ENCODE measurements around the gene DOCK9.

DOCK9 gene

DNA sequence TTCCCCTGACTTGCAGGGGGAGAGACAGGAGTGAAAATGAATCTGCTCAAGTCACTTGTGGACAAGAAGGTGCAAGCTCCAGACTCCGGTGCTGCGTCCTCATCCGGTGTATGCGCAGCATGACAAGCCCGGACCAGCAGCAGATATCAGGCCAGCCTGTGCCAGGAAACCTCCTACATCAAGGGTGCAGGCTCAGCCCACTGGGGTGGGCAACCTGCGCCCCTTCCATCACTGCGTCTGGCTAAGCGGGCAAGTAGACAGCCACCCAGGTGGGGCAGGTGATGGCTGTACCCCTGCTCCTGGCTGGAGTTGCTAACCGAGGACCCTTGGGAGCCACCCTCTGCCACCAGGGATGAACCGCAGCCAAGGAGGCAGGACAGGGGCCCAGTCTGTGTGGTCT lies 192.5 kb downstream of the DOCK9 start:
- H3K27ac ChIP-seq: no peak overlapping the region
- no peaks in the 10 kb centered on the region for H3K27me3 ChIP-seq (ENCODE audit: control insufficient read depth, insufficient read depth, low read length)
- no peak overlapping the region for H3K4me2 ChIP-seq (ENCODE audit: low read length)
- H2AFZ ChIP-seq: no peak overlapping the region
- no peaks in the 10 kb centered on the region for H3K36me3 ChIP-seq (ENCODE audit: control insufficient read depth, insufficient read depth, low read length)
- H3K4me1 ChIP-seq: no peaks in the 10 kb centered on the region
- TF ChIP-seq, protein P1, sequence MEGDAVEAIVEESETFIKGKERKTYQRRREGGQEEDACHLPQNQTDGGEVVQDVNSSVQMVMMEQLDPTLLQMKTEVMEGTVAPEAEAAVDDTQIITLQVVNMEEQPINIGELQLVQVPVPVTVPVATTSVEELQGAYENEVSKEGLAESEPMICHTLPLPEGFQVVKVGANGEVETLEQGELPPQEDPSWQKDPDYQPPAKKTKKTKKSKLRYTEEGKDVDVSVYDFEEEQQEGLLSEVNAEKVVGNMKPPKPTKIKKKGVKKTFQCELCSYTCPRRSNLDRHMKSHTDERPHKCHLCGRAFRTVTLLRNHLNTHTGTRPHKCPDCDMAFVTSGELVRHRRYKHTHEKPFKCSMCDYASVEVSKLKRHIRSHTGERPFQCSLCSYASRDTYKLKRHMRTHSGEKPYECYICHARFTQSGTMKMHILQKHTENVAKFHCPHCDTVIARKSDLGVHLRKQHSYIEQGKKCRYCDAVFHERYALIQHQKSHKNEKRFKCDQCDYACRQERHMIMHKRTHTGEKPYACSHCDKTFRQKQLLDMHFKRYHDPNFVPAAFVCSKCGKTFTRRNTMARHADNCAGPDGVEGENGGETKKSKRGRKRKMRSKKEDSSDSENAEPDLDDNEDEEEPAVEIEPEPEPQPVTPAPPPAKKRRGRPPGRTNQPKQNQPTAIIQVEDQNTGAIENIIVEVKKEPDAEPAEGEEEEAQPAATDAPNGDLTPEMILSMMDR (IDR thresholded peaks at IDR 0.05): no peak
- no peak overlapping the region for H3K9ac ChIP-seq
- H3K9me3 ChIP-seq (ENCODE audit: control insufficient read depth, low read length): no peaks in the 10 kb centered on the region
- H3K79me2 ChIP-seq: no peaks in the 10 kb centered on the region
- no peak overlapping the region for H3K4me3 ChIP-seq (ENCODE audit: low read depth, low read length)

DNA sequence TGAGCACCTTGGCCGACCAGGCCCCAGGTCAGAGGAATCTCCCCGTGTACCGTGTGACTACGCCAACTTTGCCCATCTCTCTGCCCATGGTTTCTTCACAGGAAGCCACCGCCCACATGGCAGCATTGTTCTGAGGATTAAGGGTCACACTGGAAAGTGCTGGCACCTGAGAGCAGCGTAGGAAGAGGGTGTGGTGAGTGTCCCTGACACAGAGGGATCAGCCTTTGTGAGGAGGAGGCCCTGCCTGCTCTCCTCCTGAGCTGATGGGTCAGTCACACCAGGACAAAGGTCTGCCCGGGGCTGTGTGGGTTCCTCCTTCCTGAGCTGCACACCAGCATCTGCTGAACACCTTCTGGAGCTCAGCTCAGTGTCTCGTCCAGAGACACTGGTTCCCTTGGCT lies 193.2 kb downstream of the DOCK9 start:
- TF ChIP-seq, protein P1 (IDR thresholded peaks at IDR 0.05): no peak
- Histone ChIP-seq H2AFZ (no peak overlapping the region), H3K27ac (no peak overlapping the region), H3K27me3 (ENCODE audit: control insufficient read depth, insufficient read depth, low read length) (no peaks in the 10 kb centered on the region), H3K4me3 (ENCODE audit: low read depth, low read length) (no peak overlapping the region), H3K36me3 (ENCODE audit: control insufficient read depth, insufficient read depth, low read length) (no peaks in the 10 kb centered on the region), H3K79me2 (no peaks in the 10 kb centered on the region), H3K9me3 (ENCODE audit: control insufficient read depth, low read length) (no peaks in the 10 kb centered on the region), H3K4me2 (ENCODE audit: low read length) (no peak overlapping the region), H3K4me1 (no peaks in the 10 kb centered on the region), H3K9ac (no peak overlapping the region)

DNA sequence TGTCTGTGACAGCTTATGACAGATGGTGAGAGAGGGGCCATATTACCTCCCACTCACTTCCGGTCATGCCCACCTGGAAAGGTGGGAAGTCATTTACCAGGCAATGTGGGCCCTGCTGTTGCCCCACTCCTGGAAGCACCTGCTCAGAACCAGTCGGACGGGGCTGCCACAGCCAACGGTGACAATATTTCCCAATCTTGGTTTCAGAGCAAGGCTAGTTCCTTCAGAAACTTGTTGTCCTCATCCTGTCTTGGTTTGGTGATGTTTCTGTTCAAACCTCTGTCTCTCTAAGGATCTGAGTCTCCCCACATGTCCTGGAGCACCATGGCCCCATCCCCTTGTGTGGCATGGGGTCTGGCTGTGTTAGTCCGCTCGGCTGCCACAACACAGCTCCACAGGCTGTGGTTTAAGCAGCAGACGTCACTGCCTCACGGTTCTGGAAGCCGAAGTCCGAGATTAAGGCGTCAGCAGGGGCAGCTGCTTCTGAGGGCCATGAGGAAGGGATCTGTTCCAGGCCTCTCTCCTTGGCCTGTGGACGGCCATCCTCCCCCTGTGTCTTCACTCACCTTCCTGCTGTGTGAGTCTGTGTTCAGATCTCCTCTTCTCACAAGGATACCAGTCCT lies 193.9 kb downstream of the DOCK9 start:
- no peaks in the 10 kb centered on the region for H3K36me3 ChIP-seq (ENCODE audit: control insufficient read depth, insufficient read depth, low read length)
- H3K27me3 ChIP-seq (ENCODE audit: control insufficient read depth, insufficient read depth, low read length): no peaks in the 10 kb centered on the region
- H3K79me2 ChIP-seq: no peaks in the 10 kb centered on the region
- no peaks in the 10 kb centered on the region for H3K9me3 ChIP-seq (ENCODE audit: control insufficient read depth, low read length)
- no peak overlapping the region for H3K4me3 ChIP-seq (ENCODE audit: low read depth, low read length)
- H3K4me2 ChIP-seq (ENCODE audit: low read length): no peak overlapping the region
- no peaks in the 10 kb centered on the region for H3K4me1 ChIP-seq
- no peak overlapping the region for H3K9ac ChIP-seq
- no peak overlapping the region for H3K27ac ChIP-seq
- no peak overlapping the region for H2AFZ ChIP-seq
- TF ChIP-seq, protein P1 (IDR thresholded peaks at IDR 0.05): no peak

DNA sequence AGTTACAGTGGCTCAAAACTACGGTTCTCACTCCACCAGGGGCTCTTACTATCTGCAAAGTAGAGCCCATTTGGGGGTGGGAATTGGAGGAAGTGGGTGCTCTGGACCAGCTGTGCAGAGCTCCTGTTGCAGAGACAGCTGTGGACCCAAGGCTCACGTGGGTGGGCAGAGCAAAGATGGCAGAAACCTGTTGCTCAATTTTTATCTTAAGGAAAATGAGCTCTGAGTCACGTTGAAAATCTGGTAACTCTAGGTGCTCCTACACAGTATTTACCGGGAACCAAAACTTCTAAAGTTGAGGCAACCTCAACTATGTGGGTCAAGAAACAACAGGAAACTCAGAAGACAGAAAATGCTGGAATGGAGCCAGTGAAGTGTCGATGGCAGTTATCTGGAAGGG lies 195.2 kb downstream of the DOCK9 start:
- TF ChIP-seq, protein P1 (IDR thresholded peaks at IDR 0.05): no peak
- Histone ChIP-seq H3K36me3 (ENCODE audit: control insufficient read depth, insufficient read depth, low read length) (no peaks in the 10 kb centered on the region), H3K4me1 (no peaks in the 10 kb centered on the region), H3K4me3 (ENCODE audit: low read depth, low read length) (no peak overlapping the region), H3K4me2 (ENCODE audit: low read length) (no peak overlapping the region), H3K27ac (no peak overlapping the region), H3K9ac (no peak overlapping the region), H3K27me3 (ENCODE audit: control insufficient read depth, insufficient read depth, low read length) (no peaks in the 10 kb centered on the region), H3K79me2 (no peaks in the 10 kb centered on the region), H3K9me3 (ENCODE audit: control insufficient read depth, low read length) (no peaks in the 10 kb centered on the region), H2AFZ (no peak overlapping the region)

DNA sequence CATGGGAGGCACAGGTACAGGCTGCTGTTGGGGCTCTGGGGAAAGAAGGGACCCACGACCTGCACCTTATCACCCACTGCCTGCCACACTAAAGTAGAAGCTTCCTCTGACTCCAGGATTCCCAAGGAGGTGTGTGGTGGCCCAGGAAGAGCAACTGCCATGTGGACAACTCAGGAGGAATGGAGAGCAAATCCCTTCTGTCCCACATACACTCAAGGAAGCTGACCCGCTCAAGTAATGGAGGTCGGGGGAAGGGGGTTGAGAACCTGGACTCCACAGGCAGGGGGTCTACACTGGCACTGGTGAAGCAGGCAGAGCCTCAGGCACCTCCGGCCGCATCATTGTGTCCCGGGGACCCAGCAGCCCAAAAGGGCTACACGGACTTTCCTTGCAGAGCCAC lies 196.0 kb downstream of the DOCK9 start:
- no peaks in the 10 kb centered on the region for H3K79me2 ChIP-seq
- no peak overlapping the region for H3K27ac ChIP-seq
- no peak overlapping the region for H3K4me2 ChIP-seq (ENCODE audit: low read length)
- TF ChIP-seq, protein P1 (IDR thresholded peaks at IDR 0.05): no peak
- no peaks in the 10 kb centered on the region for H3K27me3 ChIP-seq (ENCODE audit: control insufficient read depth, insufficient read depth, low read length)
- no peak overlapping the region for H3K9ac ChIP-seq
- no peaks in the 10 kb centered on the region for H3K36me3 ChIP-seq (ENCODE audit: control insufficient read depth, insufficient read depth, low read length)
- H3K9me3 ChIP-seq (ENCODE audit: control insufficient read depth, low read length): no peaks in the 10 kb centered on the region
- H3K4me1 ChIP-seq: no peaks in the 10 kb centered on the region
- no peak overlapping the region for H2AFZ ChIP-seq
- H3K4me3 ChIP-seq (ENCODE audit: low read depth, low read length): no peak overlapping the region

All from parathyroid adenoma (tissue), 2 donors.